Muscle layer of colon (tissue), 2 donors: Measurements from ENCODE around the gene CST7.

Source experiments
- H3K27ac ChIP-seq: one replicate; pipeline ENCODE4 v1.7.0; 2013; ENCODE audit warnings: low read depth, mild to moderate bottlenecking, low read length, moderate library complexity
- H3K27me3 ChIP-seq, 2 donors: one replicate each; pipeline ENCODE4 v1.7.0; 2013; ENCODE audit warnings: low read length in 2 of 2, mild to moderate bottlenecking in 2 of 2; ENCODE audit not compliant: insufficient read depth in 2 of 2, control insufficient read depth in 1 of 2
- H3K36me3 ChIP-seq: one replicate; pipeline ENCODE4 v1.7.0; 2013; ENCODE audit warnings: mild to moderate bottlenecking, low read length; ENCODE audit not compliant: insufficient read depth
- H3K4me1 ChIP-seq: one replicate; pipeline ENCODE4 v1.7.0; 2013; ENCODE audit warnings: mild to moderate bottlenecking, low read length; ENCODE audit not compliant: insufficient read depth
- H3K4me3 ChIP-seq, 2 donors: one replicate each; pipeline ENCODE4 v1.7.0; 2013; ENCODE audit warnings: low read length in 2 of 2, low read depth in 1 of 2, mild to moderate bottlenecking in 1 of 2, moderate library complexity in 1 of 2
- H3K9ac ChIP-seq: one replicate; pipeline ENCODE4 v1.7.0; 2013; ENCODE audit warnings: low read length
- H3K9me3 ChIP-seq: one replicate; pipeline ENCODE4 v1.7.0; 2013; ENCODE audit warnings: mild to moderate bottlenecking, low read length
- donor health status: abdominal sarcoma.
- donor health status: Adenocarcinoma of cecum.

The CST7 gene, protein sequence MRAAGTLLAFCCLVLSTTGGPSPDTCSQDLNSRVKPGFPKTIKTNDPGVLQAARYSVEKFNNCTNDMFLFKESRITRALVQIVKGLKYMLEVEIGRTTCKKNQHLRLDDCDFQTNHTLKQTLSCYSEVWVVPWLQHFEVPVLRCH

DNA sequence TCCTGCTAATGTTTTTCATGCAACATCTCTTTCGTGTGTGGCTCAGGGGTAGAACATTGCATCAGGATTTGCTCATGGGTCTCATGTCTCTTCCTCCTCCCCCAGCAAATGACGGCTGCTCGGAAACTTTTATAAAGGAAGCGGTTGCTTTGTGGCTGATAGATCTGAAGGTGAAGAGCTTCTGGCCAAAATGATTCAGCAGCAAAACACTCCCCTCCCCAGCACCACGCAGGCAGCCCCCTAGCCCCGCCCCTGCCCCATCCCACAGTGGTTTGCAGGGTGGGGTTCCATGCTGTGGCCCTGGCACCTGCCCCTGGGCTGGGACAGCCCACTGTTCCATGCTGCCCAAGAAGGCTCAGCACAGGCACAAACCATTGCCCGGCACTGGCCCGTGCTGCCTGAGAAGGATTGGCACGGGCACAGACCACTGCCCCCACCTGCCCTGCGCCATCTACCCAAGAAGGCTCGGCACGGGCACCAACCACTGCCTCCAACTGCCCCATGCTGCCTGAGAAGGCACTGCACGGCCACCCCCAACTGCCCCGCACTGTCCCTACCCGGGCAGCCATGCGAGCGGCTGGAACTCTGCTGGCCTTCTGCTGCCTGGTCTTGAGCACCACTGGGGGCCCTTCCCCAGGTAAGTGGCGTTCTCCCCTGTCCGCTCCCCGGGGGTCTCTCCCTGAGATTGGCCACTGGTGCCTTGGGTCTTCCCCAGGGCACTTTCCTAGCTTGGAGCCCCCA lies at the start of gene CST7:
Gene CST7, plus strand, starts transcription at position 331 of the 741 bp plus-strand sequence. Its CDS starts 237 bp downstream, at position 568.
- no peak within 1 kb of the TSS for H3K27ac ChIP-seq
- no peak within 1 kb of the TSS for H3K4me3 ChIP-seq
- no peaks in the 10 kb centered on the region for H3K9me3 ChIP-seq
- H3K27me3 ChIP-seq, result no peaks in the 10 kb centered on the region
- H3K36me3 ChIP-seq, result no peaks in the 10 kb centered on the region
- no peaks in the 10 kb centered on the region for H3K4me1 ChIP-seq
- no peak within 1 kb of the TSS for H3K9ac ChIP-seq

DNA sequence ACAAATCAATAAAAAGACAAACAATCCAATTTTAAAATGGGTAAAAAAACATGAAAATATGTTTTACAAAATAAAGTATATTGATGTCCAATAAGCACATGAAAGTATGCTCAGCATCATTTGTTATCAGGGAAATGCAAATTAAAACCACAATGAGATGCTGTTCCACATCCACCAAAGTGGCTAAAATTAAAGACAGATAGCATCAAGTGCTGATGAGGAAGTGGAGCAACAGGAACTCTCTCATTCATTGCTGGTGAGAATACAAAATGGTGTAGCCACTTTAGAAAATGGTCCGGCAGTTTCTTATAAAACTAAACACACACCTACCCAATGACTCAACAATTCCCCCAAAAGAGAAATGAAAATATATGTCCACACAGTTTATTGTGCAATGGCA lies 42.3 kb upstream of the CST7 start:
- H3K9me3 ChIP-seq, result no peaks in the 10 kb centered on the region
- no peaks in the 10 kb centered on the region for H3K4me1 ChIP-seq
- no peak overlapping the region for H3K27ac ChIP-seq
- no peaks in the 10 kb centered on the region for H3K36me3 ChIP-seq
- no peaks in the 10 kb centered on the region for H3K27me3 ChIP-seq
- no peak overlapping the region for H3K4me3 ChIP-seq
- no peak overlapping the region for H3K9ac ChIP-seq

DNA sequence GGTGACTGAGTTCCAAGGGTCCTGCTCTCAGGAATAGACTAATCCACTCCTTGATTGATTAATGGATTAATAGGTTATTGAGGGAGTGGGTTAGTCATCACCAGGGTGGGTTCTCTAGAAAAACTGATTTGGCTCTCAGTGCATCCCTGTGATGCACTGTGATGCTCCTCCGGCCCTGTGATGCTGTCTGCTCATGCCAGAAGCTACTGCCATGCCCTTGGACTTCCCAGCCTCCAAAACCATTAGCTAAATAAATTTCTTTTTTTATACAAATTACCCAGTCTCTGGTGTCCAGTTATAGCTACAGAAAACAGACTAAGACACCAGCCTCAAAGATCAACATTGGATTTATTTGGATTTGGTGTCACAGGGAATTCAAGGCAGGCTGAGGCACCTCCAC lies 40.4 kb upstream of the CST7 start:
- Histone ChIP-seq H3K9me3 (no peaks in the 10 kb centered on the region), H3K4me1 (no peaks in the 10 kb centered on the region), H3K4me3 (no peak overlapping the region), H3K27me3 (no peaks in the 10 kb centered on the region), H3K27ac (no peak overlapping the region), H3K36me3 (no peaks in the 10 kb centered on the region), H3K9ac (no peak overlapping the region)

DNA sequence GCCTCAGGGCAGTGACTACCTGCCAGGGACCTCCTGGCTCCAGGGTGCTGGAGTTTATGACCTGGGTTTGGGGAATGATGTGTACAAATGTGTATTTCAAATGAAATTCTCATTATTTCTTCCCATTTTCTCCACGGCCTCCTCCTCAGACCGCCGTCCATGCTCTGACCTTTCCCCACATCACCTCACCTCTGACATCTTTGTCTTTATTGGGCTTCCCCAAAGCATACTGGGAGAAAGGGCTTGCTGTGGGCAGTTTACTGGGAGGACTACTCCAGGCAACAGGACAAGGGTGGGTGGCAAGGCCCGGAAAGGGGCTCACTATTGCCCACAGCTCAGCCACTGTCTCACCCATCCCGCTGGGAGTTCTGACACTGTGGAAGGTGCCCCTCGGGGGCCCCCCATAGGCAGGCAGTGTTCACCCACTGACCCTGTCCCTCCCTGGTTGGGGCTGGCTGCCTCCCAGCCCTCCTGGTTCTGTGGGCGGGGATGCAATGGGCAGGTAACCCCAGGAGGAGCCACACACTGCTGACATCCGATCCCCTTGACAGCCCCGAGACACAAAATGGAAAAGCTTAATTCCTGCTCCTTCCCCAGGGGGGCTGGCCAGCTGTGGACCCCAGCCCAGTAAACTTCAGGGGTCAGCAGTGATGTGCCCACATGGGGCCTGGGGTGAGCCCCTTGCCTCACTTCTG lies 39.8 kb upstream of the CST7 start:
- H3K27me3 ChIP-seq, result no peaks in the 10 kb centered on the region
- no peak overlapping the region for H3K9ac ChIP-seq
- H3K4me3 ChIP-seq, result no peak overlapping the region
- no peaks in the 10 kb centered on the region for H3K36me3 ChIP-seq
- no peaks in the 10 kb centered on the region for H3K9me3 ChIP-seq
- H3K27ac ChIP-seq, result no peak overlapping the region
- no peaks in the 10 kb centered on the region for H3K4me1 ChIP-seq

DNA sequence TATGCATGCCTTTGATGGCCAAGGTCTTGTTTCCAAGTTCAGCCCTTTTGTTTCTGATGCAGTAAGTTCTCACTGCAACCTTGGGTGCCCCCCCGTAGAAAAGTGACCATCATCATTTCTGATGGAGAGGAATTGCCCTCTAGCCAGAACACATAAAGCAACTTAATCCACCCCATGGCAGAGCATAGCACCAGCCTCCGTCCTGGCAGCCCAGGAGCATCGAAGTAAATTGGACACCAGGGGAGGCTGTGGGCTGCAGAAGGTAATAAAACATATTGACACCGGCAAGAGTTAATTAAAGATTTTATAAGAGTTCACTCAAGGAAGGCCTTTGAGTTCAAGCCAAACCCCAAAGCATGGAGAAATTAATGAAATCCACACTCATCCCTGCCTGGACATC lies 39.2 kb upstream of the CST7 start:
- no peaks in the 10 kb centered on the region for H3K27me3 ChIP-seq
- no peak overlapping the region for H3K27ac ChIP-seq
- H3K36me3 ChIP-seq, result no peaks in the 10 kb centered on the region
- no peak overlapping the region for H3K9ac ChIP-seq
- H3K4me3 ChIP-seq, result no peak overlapping the region
- H3K9me3 ChIP-seq, result no peaks in the 10 kb centered on the region
- no peaks in the 10 kb centered on the region for H3K4me1 ChIP-seq

DNA sequence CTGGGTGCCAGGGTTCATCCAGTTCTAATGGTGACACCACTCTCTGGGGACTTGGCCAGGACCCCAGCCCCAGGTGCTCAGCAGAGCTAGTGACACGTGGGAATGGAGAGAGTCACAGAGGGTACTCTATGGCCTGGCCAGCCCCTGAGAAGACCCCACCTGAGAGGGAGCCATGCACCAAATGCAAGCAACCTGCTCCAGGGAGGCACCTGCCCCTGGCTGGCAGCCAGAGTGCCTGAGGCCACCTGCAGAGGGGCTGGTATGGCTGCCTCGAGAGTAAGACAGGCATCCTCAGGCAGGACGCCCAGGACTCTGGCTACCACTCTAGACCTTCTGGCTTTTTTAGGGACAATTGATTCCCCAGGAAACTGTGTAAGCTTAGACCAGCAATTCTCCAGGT lies 38.6 kb upstream of the CST7 start:
- Histone ChIP-seq H3K9me3 (no peaks in the 10 kb centered on the region), H3K4me3 (no peak overlapping the region), H3K27me3 (no peaks in the 10 kb centered on the region), H3K4me1 (no peaks in the 10 kb centered on the region), H3K36me3 (no peaks in the 10 kb centered on the region), H3K9ac (no peak overlapping the region), H3K27ac (no peak overlapping the region)

DNA sequence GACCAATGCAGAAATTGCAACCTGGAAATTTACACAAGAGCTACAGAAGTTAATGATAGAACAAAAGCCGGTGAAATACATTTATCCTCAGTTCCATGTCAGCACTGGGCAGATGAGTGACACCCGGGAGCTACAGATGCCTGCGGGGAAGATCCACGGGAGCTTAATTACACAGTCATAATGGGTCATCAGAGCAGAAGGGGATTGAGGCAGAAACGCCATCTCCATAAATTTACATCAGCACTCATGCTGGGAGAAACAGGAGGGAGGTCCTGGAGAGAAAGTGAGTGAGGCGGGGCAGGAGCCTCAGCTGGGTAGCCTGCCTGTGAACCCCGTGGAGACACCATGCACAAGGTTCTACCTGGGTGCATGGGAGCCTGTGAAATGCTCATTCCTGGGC lies 37.6 kb upstream of the CST7 start:
- Histone ChIP-seq H3K27me3 (no peaks in the 10 kb centered on the region), H3K4me1 (no peaks in the 10 kb centered on the region), H3K9me3 (no peaks in the 10 kb centered on the region), H3K27ac (no peak overlapping the region), H3K9ac (no peak overlapping the region), H3K36me3 (no peaks in the 10 kb centered on the region), H3K4me3 (no peak overlapping the region)

DNA sequence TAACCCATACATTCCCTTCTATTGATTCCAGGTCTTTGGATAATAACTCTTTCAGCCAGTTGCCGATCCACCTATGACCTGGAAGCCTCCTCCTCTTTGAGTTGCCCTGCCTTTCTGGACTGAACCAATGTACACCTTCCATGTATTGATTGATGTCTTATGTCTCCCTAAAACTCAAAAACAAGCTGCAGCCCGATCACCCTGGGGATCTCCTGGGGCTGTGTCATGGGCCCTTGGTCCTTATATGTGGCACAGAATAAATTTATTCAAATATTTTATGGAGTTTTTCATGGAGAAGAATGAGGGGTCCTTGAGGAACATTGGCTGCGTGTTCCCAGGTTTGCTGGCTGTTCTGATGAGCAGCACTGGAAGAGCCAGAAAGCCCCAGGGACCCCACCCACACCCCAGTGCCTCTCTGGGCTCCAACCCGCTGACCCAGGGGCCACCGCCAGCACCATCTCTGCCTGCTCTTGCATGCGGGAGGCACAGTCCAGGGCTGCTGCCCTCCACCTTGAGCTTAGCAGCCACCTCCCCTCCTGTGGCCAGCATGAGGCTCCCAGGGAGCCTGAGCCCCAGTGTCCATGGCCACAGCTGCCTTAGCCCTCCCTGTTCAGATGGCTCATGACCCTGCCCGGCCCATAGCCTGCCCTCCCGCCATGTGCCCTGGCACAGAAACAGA lies 36.5 kb upstream of the CST7 start:
- no peaks in the 10 kb centered on the region for H3K9me3 ChIP-seq
- no peaks in the 10 kb centered on the region for H3K36me3 ChIP-seq
- no peak overlapping the region for H3K4me3 ChIP-seq
- no peaks in the 10 kb centered on the region for H3K27me3 ChIP-seq
- H3K27ac ChIP-seq, result no peak overlapping the region
- no peaks in the 10 kb centered on the region for H3K4me1 ChIP-seq
- no peak overlapping the region for H3K9ac ChIP-seq

DNA sequence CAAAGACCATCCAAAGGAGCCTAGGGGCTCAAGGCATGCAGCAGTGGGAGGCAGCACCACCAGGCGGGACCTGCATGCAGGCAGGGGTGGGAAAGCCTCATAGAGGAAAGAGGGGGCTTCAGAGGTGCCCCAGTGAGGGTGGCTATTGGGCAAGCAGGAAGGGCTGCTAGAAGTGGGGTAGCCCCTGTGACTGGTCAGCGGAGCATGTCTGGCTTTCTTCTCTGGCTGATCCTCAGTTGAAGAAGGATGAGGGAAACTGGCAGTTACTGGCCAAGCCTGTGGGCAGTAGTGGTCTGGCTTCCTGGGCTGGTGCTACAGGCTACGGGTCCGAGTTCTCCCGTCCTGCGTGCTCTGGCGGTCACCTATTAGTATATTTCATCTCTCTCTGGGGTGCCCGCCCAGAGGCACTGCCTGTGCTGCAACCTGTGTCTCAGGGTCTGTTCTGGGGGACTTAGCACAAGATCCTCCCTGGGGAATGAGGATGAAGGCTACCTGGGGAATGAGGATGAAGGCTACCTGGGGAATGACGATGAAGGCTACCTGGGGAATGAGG lies 35.9 kb upstream of the CST7 start:
- no peaks in the 10 kb centered on the region for H3K36me3 ChIP-seq
- H3K9ac ChIP-seq, result no peak overlapping the region
- no peaks in the 10 kb centered on the region for H3K4me1 ChIP-seq
- H3K27ac ChIP-seq, result no peak overlapping the region
- H3K9me3 ChIP-seq, result no peaks in the 10 kb centered on the region
- no peak overlapping the region for H3K4me3 ChIP-seq
- H3K27me3 ChIP-seq, result no peaks in the 10 kb centered on the region

DNA sequence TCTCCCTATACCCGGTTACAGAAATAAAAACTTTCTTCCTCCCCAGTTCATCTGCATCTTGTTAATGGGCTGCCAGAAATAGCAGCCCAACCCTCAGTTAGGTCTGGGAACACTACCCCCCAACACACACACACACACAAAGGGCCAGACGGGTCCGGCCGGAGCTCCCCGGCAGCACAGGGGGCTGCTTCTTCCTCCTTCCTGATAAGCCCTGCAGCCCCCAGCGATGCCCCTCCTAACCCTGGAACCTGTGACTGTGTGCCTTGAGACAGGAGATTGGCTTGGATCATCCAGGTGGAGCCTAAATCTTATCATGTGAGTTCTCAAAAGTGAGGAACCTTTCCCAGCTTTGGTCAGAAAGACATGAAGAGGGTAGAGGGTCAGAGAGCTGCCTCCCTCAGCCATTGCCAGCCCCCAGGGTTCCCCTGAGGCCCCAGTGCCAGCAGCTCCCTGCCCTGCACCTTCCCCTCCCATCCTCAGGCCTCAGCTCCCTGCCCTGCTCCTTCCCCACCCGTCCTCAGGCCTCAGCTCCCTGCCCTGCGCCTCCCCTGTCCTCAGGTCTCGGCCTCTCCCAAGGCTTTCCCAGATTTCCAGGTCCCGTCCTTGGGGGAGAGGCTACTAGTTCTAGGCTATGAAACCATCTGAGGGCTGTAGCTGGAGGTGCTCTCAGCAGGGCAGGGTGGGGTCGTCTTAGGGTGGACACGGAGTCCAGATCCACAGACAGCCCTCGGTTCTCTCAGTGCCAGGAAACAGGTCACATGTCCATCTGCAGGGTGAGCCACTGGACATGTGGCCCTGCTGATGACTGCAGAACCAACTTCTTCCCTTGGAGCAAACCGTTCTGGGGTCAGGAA lies 34.5 kb upstream of the CST7 start:
- Histone ChIP-seq H3K36me3 (no peaks in the 10 kb centered on the region), H3K27me3 (no peaks in the 10 kb centered on the region), H3K4me3 (no peak overlapping the region), H3K27ac (no peak overlapping the region), H3K9ac (no peak overlapping the region), H3K9me3 (no peaks in the 10 kb centered on the region), H3K4me1 (peaks cover 5% of the 10 kb centered on the region)
